HepG2 (cell line): ENCODE data around the gene EARS2. TPM values are rescaled to one million over a fixed set of nuclear protein-coding genes. Genes with fewer than 3 reads are reported as not detected.

Experiments used
- ARHGAP35 ChIP-seq: sonication (generic); formaldehyde crosslinking; IDR thresholded peaks from 2 replicates; pipeline ENCODE4 v1.9.0; 2022; ENCODE audit warnings: mild to moderate bottlenecking, inconsistent platforms, moderate library complexity, missing genetic modification reagents, borderline replicate concordance
- EEA1 ChIP-seq: sonication (generic); formaldehyde crosslinking; IDR thresholded peaks from 2 replicates; pipeline ENCODE4 v1.5.1; 2020; ENCODE audit warnings: mild to moderate bottlenecking, missing genetic modification reagents, borderline replicate concordance
- HMG20B ChIP-seq: conservative IDR thresholded peaks from 2 replicates; pipeline ENCODE4 v1.6.1; 2016; ENCODE audit warnings: missing genetic modification reagents, missing compliant biosample characterization
- KMT2A ChIP-seq: sonication (generic); formaldehyde crosslinking; IDR thresholded peaks from 2 replicates; pipeline ENCODE4 v1.4.0; 2020; ENCODE audit warnings: missing genetic modification reagents
- MIER2 ChIP-seq: IDR thresholded peaks from 2 replicates; pipeline ENCODE4 v1.6.1; 2016; ENCODE audit warnings: missing biosample characterization, missing genetic modification reagents
- MYPOP ChIP-seq: sonication (generic); formaldehyde crosslinking; IDR thresholded peaks from 2 replicates; pipeline ENCODE4 v1.8.1; 2023; ENCODE audit warnings: mild to moderate bottlenecking, moderate library complexity, missing genetic modification reagents
- NFYC ChIP-seq: IDR thresholded peaks from 2 replicates; pipeline ENCODE4 v1.6.1; 2016; ENCODE audit warnings: missing genetic modification reagents, missing compliant biosample characterization
- NR3C1 ChIP-seq: sonication (generic); formaldehyde crosslinking; IDR thresholded peaks from 2 replicates; pipeline ENCODE4 v1.4.0; 2020; ENCODE audit warnings: missing genetic modification reagents
- PATZ1 ChIP-seq: sonication (generic); formaldehyde crosslinking; IDR thresholded peaks from 2 replicates; pipeline ENCODE4 v1.4.0; 2020; ENCODE audit warnings: missing genetic modification reagents
- PCBP2 ChIP-seq: fragments of 200-400 bp; formaldehyde crosslinking; optimal IDR thresholded peaks from 2 replicates; pipeline ENCODE3; 2018; ENCODE audit warnings: low read length, low read depth; ENCODE audit not compliant: poor library complexity, severe bottlenecking
- RBM39 ChIP-seq: fragments of 200-400 bp; formaldehyde crosslinking; IDR thresholded peaks from one replicate; pipeline ENCODE4 v1.6.1; 2018; ENCODE audit warnings: antibody characterized with exemption, mild to moderate bottlenecking, low read depth, low read length; ENCODE audit not compliant: poor library complexity, severe bottlenecking
- SMAD1 ChIP-seq: sonication (generic); formaldehyde crosslinking; IDR thresholded peaks from 2 replicates; pipeline ENCODE4 v1.4.0; 2020; ENCODE audit warnings: missing genetic modification reagents, low read depth, mild to moderate bottlenecking, borderline replicate concordance
- TAF15 ChIP-seq: fragments of 200-400 bp; formaldehyde crosslinking; IDR thresholded peaks from one replicate; pipeline ENCODE4 v1.6.1; 2018; ENCODE audit warnings: mild to moderate bottlenecking, low read depth, low read length; ENCODE audit not compliant: poor library complexity, severe bottlenecking
- THRA ChIP-seq: sonication (generic); formaldehyde crosslinking; IDR thresholded peaks from 2 replicates; pipeline ENCODE4 v1.4.0; 2020; ENCODE audit warnings: missing genetic modification reagents, borderline replicate concordance
- ZFP1 ChIP-seq: IDR thresholded peaks from 2 replicates; pipeline ENCODE4 v1.6.1; 2016
- ZFYVE20 ChIP-seq: sonication (generic); formaldehyde crosslinking; IDR thresholded peaks from 2 replicates; pipeline ENCODE4 v1.8.0; 2023; ENCODE audit warnings: low read depth, mild to moderate bottlenecking, moderate library complexity, missing genetic modification reagents, borderline replicate concordance
- ZNF10 ChIP-seq: sonication (generic); formaldehyde crosslinking; IDR thresholded peaks from 2 replicates; pipeline ENCODE4 v1.4.0; 2020; ENCODE audit warnings: mild to moderate bottlenecking, low read depth, missing genetic modification reagents, borderline replicate concordance
- ZNF232 ChIP-seq: sonication (generic); formaldehyde crosslinking; IDR thresholded peaks from 2 replicates; pipeline ENCODE4 v1.4.0; 2020; ENCODE audit warnings: missing genetic modification reagents, borderline replicate concordance
- ZNF34 ChIP-seq: sonication (generic); formaldehyde crosslinking; IDR thresholded peaks from 2 replicates; pipeline ENCODE4 v1.4.0; 2020; ENCODE audit warnings: mild to moderate bottlenecking, missing genetic modification reagents, borderline replicate concordance
- ZNF724P ChIP-seq: sonication (generic); formaldehyde crosslinking; IDR thresholded peaks from 2 replicates; pipeline ENCODE4 v1.8.0; 2022; ENCODE audit warnings: missing genetic modification reagents, borderline replicate concordance
- ZNF766 ChIP-seq: sonication (generic); formaldehyde crosslinking; IDR thresholded peaks from 2 replicates; pipeline ENCODE4 v1.5.0; 2020; ENCODE audit warnings: missing genetic modification reagents, borderline replicate concordance
- ZSCAN25 ChIP-seq: sonication (generic); formaldehyde crosslinking; IDR thresholded peaks from 2 replicates; pipeline ENCODE4 v1.8.0; 2022; ENCODE audit warnings: mild to moderate bottlenecking, missing genetic modification reagents
- polyA plus RNA-seq, 8 experiments: library from polyadenylated mRNA; depleted of rRNA in 3 of 8; stranded (reverse) in 7 of 8; unstranded in 1 of 8; fragments of >200 nt; fragmentation: Illumina TruSeq in 4 of 8; extraction: Trizol in 4 of 8; gene quantifications; 2 replicates each; pipeline versions ENCODE4 v1.2.1 to v1.2.3, GENCODE V29; 2011 to 2016; ENCODE audit warnings: low read depth in 4 of 8, missing spikeins in 1 of 8, mixed read lengths in 1 of 8; ENCODE audit not compliant: insufficient read depth in 1 of 8
- total RNA-seq, 5 experiments: library from RNA; depleted of rRNA; stranded (reverse); fragments of >200 nt; fragmentation: Illumina TruSeq; extraction: Trizol; gene quantifications; 2 replicates each; pipeline ENCODE4 v1.2.3, GENCODE V29; 2016; ENCODE audit warnings: low read depth in 1 of 5

The EARS2 gene
- total and polyA plus RNA-seq, 2 of the 13 experiments (the other 11 are each of a cell fraction or from before 2014, with no cell fraction given), result 49.4 to 80.4 TPM

- TF ChIP-seq MYPOP (CRISPR knock-in tag), result no peak
- no peak for TF ChIP-seq ARHGAP35 (CRISPR knock-in tag)
- peak; percentile 3; the same call in 1 of the 2 replicates for TF ChIP-seq SMAD1 (CRISPR knock-in tag)
- TF ChIP-seq ZFP1 (CRISPR knock-in tag), result no peak
- TF ChIP-seq ZSCAN25 (CRISPR knock-in tag), result 0 out of 2 replicates have a peak, but pooled peaks have one; percentile 44
- TF ChIP-seq ZNF34 (CRISPR knock-in tag), result no peak; the same call in 1 of the 2 replicates
- TF ChIP-seq NR3C1, result no peak
- no peak; the same call in 1 of the 2 replicates for TF ChIP-seq THRA
- TF ChIP-seq ZNF232 (CRISPR knock-in tag), result 0 out of 2 replicates have a peak, but pooled peaks have one; percentile 18
- TF ChIP-seq KMT2A (CRISPR knock-in tag), result no peak
- TF ChIP-seq PCBP2, result no peak
- TF ChIP-seq EEA1 (CRISPR knock-in tag), result 0 out of 2 replicates have a peak, but pooled peaks have one; percentile 70
- no peak for TF ChIP-seq PATZ1
- no peak for TF ChIP-seq RBM39
- no peak for TF ChIP-seq ZNF10 (CRISPR knock-in tag)
- TF ChIP-seq ZNF724P, result no peak
- TF ChIP-seq ZNF766 (CRISPR knock-in tag), result no peak
- no peak for TF ChIP-seq HMG20B (CRISPR knock-in tag)
- no peak for TF ChIP-seq ZFYVE20
- TF ChIP-seq MIER2 (CRISPR knock-in tag), result no peak
- TF ChIP-seq TAF15, result no peak
- TF ChIP-seq NFYC, result no peak
Observed at GRCh38 chr16:23557779-23558702, 891 bp upstream of the EARS2 start (continued).
